Thyroid gland (tissue), 4 donors: ENCODE measurements around the gene COL18A1. TPM values are rescaled to one million over a fixed set of nuclear protein-coding genes. Genes with fewer than 3 reads are reported as not detected.

ENCODE experiments used
- DNase-seq, 2 donors: peaks; one replicate each; pipeline ENCODE4 v3.0.0-alpha.2; 2019
- H3K27ac ChIP-seq, 3 donors: fragments of 200-600 bp; sonication (generic); 1 replicate in 2 of 3; 2 replicates in 1 of 3; pipeline ENCODE4 v1.5.1; 2016 to 2019; ENCODE audit warnings: mild to moderate bottlenecking in 1 of 3, moderate library complexity in 1 of 3
- H3K27me3 ChIP-seq: fragments of 200-600 bp; sonication (generic); one replicate; pipeline ENCODE4 v1.5.1; 2019
- H3K36me3 ChIP-seq, 2 donors: fragments of 200-600 bp; sonication (generic); one replicate each; pipeline ENCODE4 v1.5.1; 2016 to 2019
- H3K4me1 ChIP-seq, 2 donors: fragments of 200-600 bp; sonication (generic); one replicate each; pipeline ENCODE4 v1.5.1; 2017 to 2019
- H3K4me3 ChIP-seq, 3 donors: fragments of 200-600 bp; sonication (generic); replicated peaks in 1 of 3; 1 replicate in 2 of 3; 2 replicates in 1 of 3; pipeline ENCODE4 v1.5.1; 2016; ENCODE audit warnings: mild to moderate bottlenecking in 1 of 3
- H3K9me3 ChIP-seq: fragments of 200-600 bp; sonication (generic); one replicate; pipeline ENCODE4 v1.5.1; 2017
- CTCF ChIP-seq, 6 experiments: fragments of 200-600 bp in 3 of 6; fragments of 450-650 bp in 3 of 6; sonication (generic) in 3 of 6; IDR thresholded peaks; one replicate each; pipeline ENCODE4 v1.5.1; 2016 to 2019; ENCODE audit warnings: antibody characterized with exemption in 6 of 6, mild to moderate bottlenecking in 2 of 6, inconsistent platforms in 1 of 6, moderate library complexity in 1 of 6
- POLR2A ChIP-seq, 2 donors: fragments of 450-650 bp; IDR thresholded peaks; one replicate each; pipeline ENCODE4 v1.6.1; 2017; ENCODE audit warnings: antibody characterized with exemption in 2 of 2, mild to moderate bottlenecking in 2 of 2, moderate library complexity in 1 of 2
- WGBS, 2 donors: methylation state at CpG; one replicate each; pipeline ENCODE4 v1.1.5; 2017; 5-methylcytosine and 5-hydroxymethylcytosine counted together
- intact Hi-C: fragments of 100-400 bp; cut with DNase I; formaldehyde crosslinking; loops from one replicate; pipeline ENCODE4 v1.15.1; 2023
- total RNA-seq, 4 donors: library from RNA; depleted of rRNA; stranded (reverse); fragments of >200 nt; gene quantifications; one replicate each; pipeline ENCODE4 v1.2.3, GENCODE V29; 2016

Gene COL18A1
- total RNA-seq, 4 donors from 2014 or later, result 105 to 264 (median 238) TPM

GRCh38 chr21:45418301-45419071, 13.5 kb downstream of the COL18A1 start:
- Histone ChIP-seq H3K36me3 (no peaks in the 10 kb centered on the region), H3K27ac (peak overlapping the region in 1 of 3 donors; percentile 97), H3K4me1 (peaks cover 38 to 49% of the 10 kb centered on the region in 2 donors), H3K4me3 (no peak overlapping the region), H3K9me3 (no peaks in the 10 kb centered on the region), H3K27me3 (no peaks in the 10 kb centered on the region)
- peak in 1 of 2 donors; percentile 3 for DNase-seq
- WGBS, 2 donors, result 90% methylated on average over 24 to 25 of the region's 34 CpGs
- intact Hi-C loops, result no loop called here
- no peak for TF ChIP-seq CTCF (IDR thresholded peaks at IDR 0.05)
- no peak for TF ChIP-seq POLR2A (IDR thresholded peaks at IDR 0.05)

- intact Hi-C loops, result no loop called here
- Histone ChIP-seq H3K4me1 (peaks cover 38 to 55% of the 10 kb centered on the region in 2 donors), H3K36me3 (no peaks in the 10 kb centered on the region), H3K9me3 (no peaks in the 10 kb centered on the region), H3K27ac (peak overlapping the region; percentile 97 to 99 (median 99)), H3K27me3 (no peaks in the 10 kb centered on the region), H3K4me3 (no peak overlapping the region)
- WGBS, 2 donors, result 91 to 98% methylated on average over 22 to 25 of the region's 25 CpGs
- TF ChIP-seq CTCF (IDR thresholded peaks at IDR 0.05) (no peak), POLR2A (IDR thresholded peaks at IDR 0.05) (no peak)
- no peak for DNase-seq
These were observed 14.2 kb downstream of the COL18A1 start for GRCh38 chr21:45419162-45419561.

GRCh38 chr21:45420061-45421041, 15.4 kb downstream of the COL18A1 start:
- H3K4me1 ChIP-seq, result peaks cover 38 to 55% of the 10 kb centered on the region in 2 donors
- WGBS, 2 donors, result 29 to 36% methylated on average over 13 to 22 of the region's 36 CpGs
- DNase-seq, result peak; percentile 96
- no peaks in the 10 kb centered on the region for H3K36me3 ChIP-seq
- H3K4me3 ChIP-seq, result no peak overlapping the region
- intact Hi-C loops, result loop anchor here (10.0 kb wide), 1 partner anchor 86 kb away; no protein-coding TSS in a partner anchor
- peak in 1 of 2 donors; percentile 55 for TF ChIP-seq POLR2A (IDR thresholded peaks at IDR 0.05)
- no peak for TF ChIP-seq CTCF (IDR thresholded peaks at IDR 0.05)
- no peaks in the 10 kb centered on the region for H3K9me3 ChIP-seq
- no peaks in the 10 kb centered on the region for H3K27me3 ChIP-seq
- H3K27ac ChIP-seq, result peak overlapping the region; percentile 97 to 99 (median 99)

GRCh38 chr21:45421071-45421845, 16.3 kb downstream of the COL18A1 start:
- H3K4me1 ChIP-seq, result peaks cover 38 to 55% of the 10 kb centered on the region in 2 donors
- H3K27ac ChIP-seq, result peak overlapping the region; percentile 97 to 99 (median 99)

More at GRCh38 chr21:45421071-45421845, 16.3 kb downstream of the COL18A1 start:
- Histone ChIP-seq H3K27me3 (no peaks in the 10 kb centered on the region), H3K9me3 (no peaks in the 10 kb centered on the region), H3K36me3 (no peaks in the 10 kb centered on the region), H3K4me3 (no peak overlapping the region)
- intact Hi-C loops, result loop anchor here (10.0 kb wide), 1 partner anchor 86 kb away; no protein-coding TSS in a partner anchor
- WGBS, 2 donors, result 30 to 44% methylated on average over 17 to 22 of the region's 25 CpGs
- DNase-seq, result peak; percentile 93
- peak in 2 of 6 experiments; percentile 29 to 41 for TF ChIP-seq CTCF (IDR thresholded peaks at IDR 0.05)
- no peak for TF ChIP-seq POLR2A (IDR thresholded peaks at IDR 0.05)
